ENCODE results near the gene PDK3. TPM values are rescaled to one million over a fixed set of nuclear protein-coding genes. Genes with fewer than 3 reads are reported as not detected.

PDK3 gene
- total RNA-seq, 4 donors from 2014 or later = 39.7 to 83.0 (median 60.2) TPM

- no peak for DNase-seq (ENCODE audit: low spot score in 2 of 2)
- Histone ChIP-seq H3K4me1 (no peaks in the 10 kb centered on the region), H3K9me3 (no peaks in the 10 kb centered on the region), H3K4me3 (no peak overlapping the region), H3K27ac (no peak overlapping the region), H3K36me3 (peaks cover 3% of the 10 kb centered on the region), H3K27me3 (no peaks in the 10 kb centered on the region)
- TF ChIP-seq POLR2A (IDR thresholded peaks at IDR 0.05) (no peak), POLR2AphosphoS5 (IDR thresholded peaks at IDR 0.05) (no peak), CTCF (IDR thresholded peaks at IDR 0.05) (no peak)
- WGBS = 60% methylated on average over 4 of the region's 4 CpGs
Observed at GRCh38 chrX:24515447-24515846, 50.4 kb downstream of the PDK3 start.

- TF ChIP-seq EP300 (IDR thresholded peaks at IDR 0.05) (no peak), POLR2AphosphoS5 (IDR thresholded peaks at IDR 0.05) (no peak), POLR2A (IDR thresholded peaks at IDR 0.05) (no peak), CTCF (IDR thresholded peaks at IDR 0.05) (no peak)
Observed at GRCh38 chrX:24520472-24520871, 55.4 kb downstream of the PDK3 start.

GRCh38 chrX:24525455-24525854 lies 60.4 kb downstream of the PDK3 start:
- no peak for TF ChIP-seq POLR2A (IDR thresholded peaks at IDR 0.05)
- no peak for TF ChIP-seq EP300 (IDR thresholded peaks at IDR 0.05)
- TF ChIP-seq POLR2AphosphoS5 (IDR thresholded peaks at IDR 0.05) = no peak
- Histone ChIP-seq H3K4me1 (no peaks in the 10 kb centered on the region), H3K9me3 (no peaks in the 10 kb centered on the region), H3K27ac (no peak overlapping the region), H3K36me3 (peaks cover 12% of the 10 kb centered on the region), H3K4me3 (no peak overlapping the region), H3K27me3 (no peaks in the 10 kb centered on the region)
- WGBS = 81% methylated on average over 2 of the region's 2 CpGs
- no peak for DNase-seq (ENCODE audit: low spot score in 2 of 2)

More at GRCh38 chrX:24520472-24520871, 55.4 kb downstream of the PDK3 start:
- Histone ChIP-seq H3K4me1 (no peaks in the 10 kb centered on the region), H3K4me3 (no peak overlapping the region), H3K27me3 (no peaks in the 10 kb centered on the region), H3K27ac (no peak overlapping the region), H3K36me3 (peaks cover 5% of the 10 kb centered on the region), H3K9me3 (no peaks in the 10 kb centered on the region)
- DNase-seq (ENCODE audit: low spot score in 2 of 2) = no peak
- 85% methylated on average over 2 of the region's 2 CpGs for WGBS

GRCh38 chrX:24526616-24527015 lies 61.5 kb downstream of the PDK3 start:
- Histone ChIP-seq H3K9me3 (no peaks in the 10 kb centered on the region), H3K27me3 (no peaks in the 10 kb centered on the region), H3K4me3 (no peak overlapping the region), H3K36me3 (peaks cover 12% of the 10 kb centered on the region), H3K4me1 (no peaks in the 10 kb centered on the region), H3K27ac (no peak overlapping the region)
- TF ChIP-seq CTCF (IDR thresholded peaks at IDR 0.05) (no peak), POLR2A (IDR thresholded peaks at IDR 0.05) (no peak), EP300 (IDR thresholded peaks at IDR 0.05) (no peak), POLR2AphosphoS5 (IDR thresholded peaks at IDR 0.05) (no peak)
- DNase-seq (ENCODE audit: low spot score in 2 of 2) = no peak
- 79% methylated on average over 2 of the region's 2 CpGs for whole genome bisulfite sequencing

- DNase-seq (ENCODE audit: low spot score in 2 of 2) = no peak
- H3K27ac ChIP-seq = no peak overlapping the region
- H3K27me3 ChIP-seq = no peaks in the 10 kb centered on the region
- H3K36me3 ChIP-seq = peaks cover 9% of the 10 kb centered on the region
- TF ChIP-seq CTCF (IDR thresholded peaks at IDR 0.05) = no peak
- TF ChIP-seq POLR2AphosphoS5 (IDR thresholded peaks at IDR 0.05) = no peak
- no peak for TF ChIP-seq EP300 (IDR thresholded peaks at IDR 0.05)
- TF ChIP-seq POLR2A (IDR thresholded peaks at IDR 0.05) = no peak
- H3K4me3 ChIP-seq = no peak overlapping the region
- H3K9me3 ChIP-seq = no peaks in the 10 kb centered on the region
- H3K4me1 ChIP-seq = no peaks in the 10 kb centered on the region
- WGBS = 63% methylated on average over 1 of the region's 1 CpG
Observed at GRCh38 chrX:24528605-24529004, 63.5 kb downstream of the PDK3 start.

GRCh38 chrX:24536551-24536950 lies 71.5 kb downstream of the PDK3 start:
- Histone ChIP-seq H3K4me1 (no peaks in the 10 kb centered on the region), H3K27me3 (no peaks in the 10 kb centered on the region), H3K9me3 (no peaks in the 10 kb centered on the region), H3K36me3 (no peaks in the 10 kb centered on the region), H3K4me3 (no peak overlapping the region), H3K27ac (no peak overlapping the region)
- no peak for TF ChIP-seq CTCF (IDR thresholded peaks at IDR 0.05)
- TF ChIP-seq POLR2AphosphoS5 (IDR thresholded peaks at IDR 0.05) = no peak
- TF ChIP-seq POLR2A (IDR thresholded peaks at IDR 0.05) = no peak
- TF ChIP-seq EP300 (IDR thresholded peaks at IDR 0.05) = no peak
- DNase-seq (ENCODE audit: low spot score in 2 of 2) = no peak

All from suprapubic skin (tissue), 4 donors.